Mucosa of gallbladder (tissue), 1 donor: ENCODE measurements around the gene PDZD2. TPM values are rescaled to one million over a fixed set of nuclear protein-coding genes. Genes with fewer than 3 reads are reported as not detected.
"Not testable (repeated sequence)": the region's sequence is repeated elsewhere in the genome, so short reads cannot be mapped to it uniquely, and the experiment has no call there.

ENCODE experiments used
- DNase-seq: peaks from one replicate; pipeline ENCODE4 v3.0.0-alpha.2; 2020; ENCODE audit warnings: low spot score
- total RNA-seq: library from RNA; stranded (reverse); gene quantifications from one replicate; pipeline ENCODE4 v1.2.1, GENCODE V29; 2021
- donor health status: DM: no; HTN: no; CAD: no.

The PDZD2 gene
- total RNA-seq, 1 donor from 2014 or later, result 2.7 TPM

DNA sequence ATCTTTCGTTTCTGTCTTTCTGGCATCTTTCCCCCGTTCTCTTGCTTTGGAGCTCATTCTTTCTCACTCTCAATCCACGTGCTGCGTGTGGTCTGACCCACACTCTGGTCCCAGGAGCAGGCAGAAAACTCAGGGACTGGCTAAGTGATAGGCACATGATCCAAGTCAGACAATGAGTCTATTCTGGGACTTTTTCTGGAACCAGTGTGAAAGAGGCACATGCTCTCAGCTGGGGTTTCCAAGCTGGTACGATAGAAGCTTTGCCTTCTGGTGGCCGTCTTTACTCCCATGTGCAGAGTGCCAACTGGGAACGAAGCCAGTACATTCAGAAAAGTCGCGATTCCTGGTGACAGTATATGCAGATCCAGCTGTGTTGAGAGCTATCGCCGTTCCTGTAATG lies 94.4 kb downstream of the PDZD2 start:
- no peak for DNase-seq

DNA sequence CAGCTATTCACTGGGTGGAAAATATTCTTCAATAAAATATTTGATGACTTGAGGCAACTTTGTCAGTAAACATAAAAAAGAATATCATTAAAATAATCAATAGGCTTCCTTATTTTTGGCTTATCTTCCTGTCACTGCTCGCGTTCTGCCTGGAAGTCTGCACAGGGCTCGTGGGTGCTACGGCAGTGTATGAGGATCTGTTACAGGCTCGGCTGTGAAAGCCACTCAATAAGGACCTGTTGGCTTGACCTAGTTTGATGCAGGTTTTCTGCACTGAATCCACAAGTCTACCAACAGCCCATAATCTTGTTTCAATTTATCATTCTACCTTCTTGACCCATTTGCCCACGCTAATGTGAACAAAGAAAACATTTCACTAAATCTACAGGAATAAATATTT lies 97.2 kb downstream of the PDZD2 start:
- DNase-seq, result no peak

DNA sequence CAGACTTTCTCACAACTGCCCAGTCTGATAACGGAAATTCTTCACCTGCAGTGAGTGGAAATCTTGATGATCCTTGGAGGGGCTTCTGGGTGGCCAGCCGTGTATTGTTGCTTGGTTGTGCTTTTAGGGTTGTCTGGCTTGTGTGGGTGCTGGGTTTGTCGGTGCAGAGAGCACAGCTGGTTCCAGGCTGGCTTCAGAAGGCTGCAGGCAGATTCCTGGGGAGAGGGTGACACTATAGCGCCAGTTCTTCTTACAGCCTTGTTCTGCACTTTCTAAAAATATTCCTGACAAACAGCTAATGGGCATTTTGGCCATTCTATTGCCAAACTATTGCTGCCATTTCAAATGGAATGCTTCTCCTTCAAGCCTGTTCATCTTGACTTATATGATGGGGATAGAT lies 99.3 kb downstream of the PDZD2 start:
- DNase-seq, result no peak

DNA sequence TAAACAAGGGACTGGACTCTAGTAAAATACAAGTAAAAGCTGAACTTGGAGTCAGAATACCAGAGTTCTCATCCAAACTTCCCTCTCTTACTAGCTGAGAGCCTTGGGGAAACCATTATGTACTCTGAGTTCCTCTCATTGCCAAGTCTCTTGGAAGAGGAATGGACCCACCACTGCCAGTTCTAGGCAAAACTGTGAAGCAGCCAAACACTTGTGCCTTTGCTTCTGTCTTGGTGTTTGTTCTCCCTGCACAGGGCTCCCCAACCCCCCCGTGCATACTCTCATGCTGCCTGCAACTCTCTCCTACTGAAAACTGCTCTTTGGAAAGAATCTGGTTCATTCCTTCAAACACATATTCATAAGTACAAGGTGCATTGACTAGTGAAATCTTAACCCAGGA lies 102.6 kb downstream of the PDZD2 start:
- DNase-seq, result no peak

DNA sequence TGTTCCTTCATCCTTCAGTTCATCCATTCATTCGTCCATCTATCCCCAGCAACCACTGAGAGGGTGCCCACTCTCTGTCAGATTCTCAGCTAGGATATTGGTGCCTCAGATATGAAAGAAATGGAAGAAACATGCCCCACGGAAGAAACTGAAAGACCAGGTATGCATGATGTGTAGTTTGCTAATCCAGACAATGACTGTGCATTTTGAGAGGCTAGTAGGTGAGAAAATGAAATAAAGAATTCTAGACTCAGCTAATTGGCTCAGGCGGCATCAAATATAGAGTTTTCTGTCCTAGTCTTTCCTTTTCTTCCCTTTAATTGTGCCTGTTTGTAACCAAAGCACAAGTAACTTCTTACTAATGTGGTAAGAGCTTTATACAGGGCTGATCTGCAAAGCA lies 104.7 kb downstream of the PDZD2 start:
- DNase-seq, result no peak

DNA sequence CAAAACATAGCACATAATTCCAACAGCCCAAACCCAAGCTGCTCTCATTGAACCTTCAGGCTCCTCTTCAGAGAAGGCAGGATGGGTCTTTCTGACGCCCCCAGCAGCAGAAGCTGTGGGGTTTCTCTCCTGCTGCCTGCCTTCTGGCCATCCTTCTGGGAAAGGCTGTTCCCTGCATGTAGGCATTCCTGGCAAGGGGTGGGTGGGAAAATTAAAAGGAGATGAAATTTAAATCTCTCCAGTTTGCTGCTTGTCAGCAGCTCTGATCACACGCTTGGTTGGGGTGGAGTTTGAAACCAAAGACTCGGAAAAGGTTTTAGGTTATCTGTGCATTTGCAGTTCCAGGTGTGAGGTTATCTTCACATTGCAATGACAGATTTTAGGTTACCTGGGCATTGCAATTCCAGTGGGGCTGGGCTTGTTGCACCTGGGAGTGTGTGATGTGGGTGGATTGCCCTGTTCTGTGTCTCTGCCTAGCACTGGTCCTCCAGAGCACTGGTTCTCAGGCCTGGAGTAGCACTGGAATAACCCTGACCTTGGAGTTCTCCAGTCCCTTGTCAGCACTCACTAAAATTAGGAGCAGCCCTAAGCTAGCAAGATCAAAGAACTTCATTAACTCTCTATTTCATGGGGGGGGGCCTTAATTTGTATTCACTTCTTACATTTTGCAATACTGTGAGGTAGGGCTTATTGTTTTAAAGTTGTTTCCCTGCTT lies 109.7 kb downstream of the PDZD2 start:
- DNase-seq, result no peak

DNA sequence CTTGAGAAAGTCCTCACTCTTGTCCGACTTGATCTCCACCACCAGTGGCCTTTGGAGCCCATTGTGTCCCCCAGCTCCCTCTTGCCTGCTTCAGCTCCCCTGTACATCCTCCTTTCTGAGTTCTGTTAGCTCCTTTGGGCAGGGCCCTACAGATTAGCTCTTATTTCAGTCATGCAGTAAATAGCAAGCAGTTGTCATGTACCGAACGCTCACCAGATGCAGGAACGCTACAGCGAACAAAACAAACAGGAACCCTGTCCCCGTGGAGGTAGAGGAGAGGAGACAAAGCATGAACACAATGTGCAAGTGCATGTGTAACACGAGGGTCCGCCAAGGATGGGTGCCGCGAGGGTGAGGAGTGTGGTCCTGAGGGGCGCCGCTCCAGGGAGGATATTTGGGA lies 111.3 kb downstream of the PDZD2 start:
- no peak for DNase-seq

DNA sequence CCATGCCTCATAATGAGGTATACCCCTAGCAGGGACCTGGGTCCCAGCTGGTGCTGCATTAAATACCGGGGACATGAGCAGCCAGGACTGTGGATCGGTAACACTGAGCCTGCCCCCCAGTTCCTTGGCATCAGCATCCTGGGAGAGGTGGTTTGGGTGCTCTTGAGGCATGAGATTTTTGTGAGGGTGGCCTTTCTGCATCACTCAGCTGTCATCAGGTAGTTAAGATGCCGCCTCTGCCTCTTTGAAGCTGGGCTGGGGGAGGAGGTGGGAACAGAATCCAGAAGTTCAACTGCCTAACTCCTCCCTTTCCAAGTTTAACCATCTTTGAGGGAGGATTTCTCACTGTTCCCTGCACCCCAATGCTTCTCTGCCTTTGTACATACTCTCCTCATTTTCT lies 112.7 kb downstream of the PDZD2 start:
- no peak for DNase-seq

DNA sequence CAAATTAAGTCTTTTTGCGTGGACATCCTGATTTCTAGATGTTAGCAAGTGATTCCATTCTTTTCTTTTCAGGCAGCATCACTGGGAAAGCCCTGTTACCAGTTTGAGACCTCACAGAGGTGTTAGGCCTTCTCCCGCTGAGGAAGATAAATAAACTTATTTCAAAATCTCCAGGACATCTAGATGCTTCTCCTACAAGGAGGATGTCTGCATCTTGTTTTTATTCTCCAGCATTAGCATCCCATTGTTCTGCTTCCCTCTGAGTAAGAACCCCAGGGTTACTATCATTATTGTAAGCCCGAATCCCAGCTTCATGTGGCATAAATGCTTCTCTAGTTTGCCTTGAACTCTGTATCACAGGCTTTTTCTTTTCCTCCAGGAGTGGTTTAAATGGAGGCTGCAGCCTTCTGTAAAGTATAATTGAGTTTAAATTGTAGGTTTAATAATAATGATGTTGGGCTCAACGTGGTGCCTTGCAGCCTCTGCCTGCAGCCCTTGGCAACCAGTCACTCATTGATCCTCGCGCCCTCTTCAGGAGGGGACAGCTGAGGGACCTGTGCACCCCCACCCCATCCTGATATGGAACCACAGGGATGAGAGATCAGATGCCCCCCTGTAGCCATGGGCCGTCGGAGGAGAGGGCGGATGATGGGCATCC lies 114.9 kb downstream of the PDZD2 start:
- DNase-seq, result no peak

DNA sequence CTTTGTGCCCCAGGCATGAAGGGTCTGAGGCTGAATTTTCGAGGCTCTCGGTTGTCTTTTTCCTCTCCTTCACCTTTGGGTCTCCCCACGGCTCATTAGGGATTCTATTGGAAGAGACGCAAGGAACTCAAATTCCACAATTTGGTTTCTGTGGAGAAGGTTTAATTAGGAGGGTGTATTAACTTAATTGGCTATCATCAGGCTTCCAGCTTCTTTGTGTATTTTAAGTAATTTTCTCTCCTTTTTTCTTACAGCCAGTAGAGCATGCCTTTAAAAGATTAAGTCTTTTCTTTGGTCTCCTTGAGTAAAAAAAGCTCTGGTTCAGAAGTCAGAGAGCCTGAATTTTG lies 115.4 kb downstream of the PDZD2 start:
- no peak for DNase-seq

DNA sequence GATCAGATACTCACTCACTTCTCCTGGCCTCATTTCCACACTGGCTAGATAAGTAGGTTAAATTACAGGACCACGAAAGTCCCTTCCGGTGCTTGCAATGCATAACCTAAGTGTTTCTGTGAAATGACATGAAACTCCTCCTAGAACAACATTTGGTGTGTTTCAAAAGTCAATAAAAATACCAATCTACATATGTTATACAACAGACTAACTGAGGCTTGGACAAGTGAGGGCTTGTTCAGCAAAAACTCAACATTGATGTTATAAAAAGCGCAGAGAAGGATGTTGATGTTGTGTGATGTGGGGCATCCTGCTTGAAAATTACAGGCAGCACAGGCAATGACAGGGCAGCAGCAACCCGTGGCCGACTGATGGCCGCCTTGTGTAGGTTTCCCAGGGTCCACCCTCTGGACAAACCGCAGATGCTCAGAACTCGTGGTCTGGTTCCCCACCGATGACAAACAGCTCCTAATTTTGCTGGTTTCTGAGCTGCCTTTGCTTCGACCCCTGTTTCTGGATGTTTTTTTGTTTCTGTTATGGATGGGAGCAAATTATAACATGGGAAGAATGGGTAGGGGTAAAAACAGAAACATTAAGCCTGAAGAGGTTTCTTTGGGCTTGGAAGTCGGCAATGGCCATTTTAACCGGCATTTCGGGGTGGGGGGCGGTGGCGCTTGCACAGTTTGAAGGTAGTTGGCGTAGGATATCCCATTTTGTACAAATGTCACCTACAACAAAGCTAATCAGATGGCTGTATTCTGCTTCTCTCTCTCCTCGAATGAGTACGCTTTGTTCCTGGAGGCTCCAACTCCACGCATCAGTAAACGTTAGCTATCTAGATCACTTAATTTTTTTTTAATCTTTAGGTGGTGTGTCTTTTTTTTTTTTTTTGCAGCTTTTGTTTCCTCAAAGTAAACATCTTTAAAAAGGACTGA lies 116.1 kb downstream of the PDZD2 start:
- no peak for DNase-seq

DNA sequence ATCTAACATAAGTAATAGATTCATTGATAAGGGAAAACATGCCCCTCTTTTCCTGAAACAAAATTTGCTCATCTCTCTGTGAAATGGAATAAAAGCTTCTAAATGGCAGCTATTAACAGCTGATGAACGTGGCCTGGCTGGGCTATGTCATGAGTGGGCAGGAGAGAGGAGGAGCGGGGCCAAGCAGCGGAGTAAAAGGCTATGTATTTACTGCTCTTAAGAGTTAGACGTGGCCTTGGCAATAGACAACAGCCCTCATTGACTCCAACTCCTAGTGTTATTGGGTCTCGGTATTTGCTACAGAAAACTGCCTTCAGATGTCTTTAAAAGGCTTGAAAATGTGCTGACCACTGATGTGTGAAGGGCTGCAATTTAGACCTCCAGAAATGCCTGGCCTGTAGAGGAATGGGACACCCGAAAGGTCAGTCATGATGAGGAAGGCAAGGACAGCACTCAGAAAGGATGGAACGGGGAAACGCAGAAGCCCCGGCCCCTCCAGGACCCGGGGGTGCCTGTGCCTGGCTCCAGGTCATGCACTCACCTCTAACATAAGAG lies 116.8 kb downstream of the PDZD2 start:
- DNase-seq, result no peak

DNA sequence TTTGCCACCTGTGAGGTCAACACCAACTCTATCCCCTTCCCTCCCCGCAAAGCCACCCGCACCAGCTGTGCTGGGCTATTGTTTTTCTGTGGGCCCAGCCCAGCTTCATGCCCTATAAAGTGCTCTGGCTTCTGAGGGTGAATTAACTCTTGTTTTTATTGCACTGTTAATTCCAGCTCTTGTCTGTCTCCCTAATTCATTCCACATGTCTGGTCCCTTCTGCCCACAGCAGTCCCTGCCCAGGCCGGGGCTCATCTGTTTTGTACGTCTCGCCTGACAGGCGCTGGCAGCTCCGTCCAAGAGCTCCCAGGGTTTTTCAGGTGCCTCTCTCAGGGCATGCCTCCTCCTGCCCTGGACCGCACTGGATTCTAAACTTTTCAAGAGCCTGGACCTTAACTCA lies 118.9 kb downstream of the PDZD2 start:
- DNase-seq, result no peak

DNA sequence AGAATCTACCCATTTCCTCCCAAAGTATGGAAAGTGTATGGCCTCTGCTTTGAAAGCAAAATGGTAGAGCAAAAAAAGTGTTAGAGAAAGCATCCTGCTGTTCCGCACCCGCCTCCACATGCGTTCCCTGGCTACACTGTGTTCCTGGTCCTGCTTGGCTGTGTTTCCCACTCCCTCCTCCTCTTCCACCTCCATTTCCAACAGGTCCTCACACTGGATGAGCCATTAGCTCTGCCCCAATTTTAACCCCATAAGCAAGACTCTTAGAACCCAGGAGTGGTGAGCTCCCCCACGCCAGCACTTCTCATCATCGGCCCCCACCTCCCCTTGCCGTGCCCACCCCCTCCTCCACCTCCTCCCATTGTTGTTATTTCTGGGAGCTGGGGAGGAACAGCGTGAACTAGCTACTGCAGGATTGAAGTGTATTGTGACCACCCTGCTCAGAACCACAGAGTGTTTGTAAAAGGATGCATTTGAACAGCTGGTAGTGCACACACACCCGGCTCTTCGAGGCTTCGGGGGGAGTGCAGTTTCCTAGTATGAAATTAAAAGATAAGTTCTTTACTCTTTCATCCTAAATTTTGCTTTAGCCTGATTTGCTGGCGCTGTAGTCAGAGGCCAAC lies 120.0 kb downstream of the PDZD2 start:
- DNase-seq, result no peak

DNA sequence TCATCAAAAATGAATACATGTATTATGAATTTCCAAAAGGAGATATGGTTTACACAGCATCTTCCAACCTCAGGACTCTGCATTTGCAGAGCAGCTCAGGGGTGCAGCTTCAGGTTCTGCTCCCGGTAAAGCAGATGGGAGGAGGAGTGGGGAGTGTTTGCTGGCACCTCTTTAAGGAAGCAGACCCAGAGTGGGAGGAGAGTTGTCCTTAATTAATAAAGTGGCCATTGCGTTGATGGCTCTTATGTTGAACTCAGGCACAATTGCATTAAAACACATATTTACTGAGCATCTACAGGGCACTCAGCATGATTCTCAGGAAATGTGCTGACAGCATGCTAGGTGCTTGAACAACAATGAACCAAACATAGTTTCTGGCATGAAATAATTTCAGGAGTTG lies 121.0 kb downstream of the PDZD2 start:
- no peak for DNase-seq

DNA sequence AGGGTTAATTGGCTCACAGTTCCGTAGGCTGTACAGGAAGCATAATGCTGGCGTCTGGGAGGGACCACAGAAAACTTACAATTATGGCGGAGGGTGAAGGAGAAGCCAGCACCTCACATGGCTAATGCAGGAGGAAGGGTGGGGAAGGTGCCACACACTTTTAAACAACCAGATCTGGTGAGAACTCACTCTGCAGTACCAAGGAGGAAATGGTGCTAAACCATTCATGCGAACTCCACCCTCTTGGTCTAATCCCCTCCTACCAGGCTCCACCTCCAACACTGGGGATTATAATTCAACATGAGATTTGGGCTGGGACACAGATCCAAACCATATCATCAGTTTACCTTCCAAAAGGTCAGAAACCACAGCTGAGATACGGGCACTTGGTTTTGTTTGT lies 122.9 kb downstream of the PDZD2 start:
- DNase-seq, result no peak

DNA sequence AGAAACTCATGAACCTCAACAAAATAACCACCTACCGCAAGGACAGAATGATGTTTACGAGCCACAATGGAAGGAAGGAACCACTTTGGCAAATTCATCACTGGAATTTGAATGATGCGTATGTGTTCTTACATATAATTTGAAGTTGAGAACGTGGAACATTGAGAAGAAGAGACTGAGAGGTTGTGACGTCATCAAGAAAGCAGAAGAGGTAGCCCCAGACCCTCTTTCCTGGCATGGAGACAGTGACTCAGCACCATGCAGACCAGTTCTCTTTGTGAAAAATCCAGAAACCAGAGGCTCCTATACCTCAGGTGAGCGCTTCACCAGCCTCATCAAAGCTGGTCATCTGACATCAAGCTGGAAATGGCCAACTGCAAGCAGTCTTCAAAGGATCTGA lies 124.5 kb downstream of the PDZD2 start:
- no peak for DNase-seq

DNA sequence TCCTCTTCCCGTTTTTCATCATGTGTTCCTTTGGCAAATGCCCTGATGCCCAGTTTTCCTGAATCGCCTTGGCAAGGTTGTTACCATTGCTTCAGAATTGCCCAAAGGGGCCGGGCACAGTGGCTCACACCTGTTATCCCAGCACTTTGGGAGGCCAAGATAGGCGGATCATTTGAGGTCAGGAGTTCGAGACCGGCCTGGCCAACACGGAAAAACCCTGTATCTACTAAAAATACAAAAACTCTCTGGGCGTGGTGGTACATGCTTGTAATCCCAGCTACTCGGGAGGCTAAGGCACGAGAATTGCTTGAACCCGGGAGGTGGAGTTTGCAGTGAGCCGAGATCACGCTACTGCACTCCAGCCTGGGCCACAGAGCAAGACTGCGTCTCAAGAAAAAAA lies 125.8 kb downstream of the PDZD2 start:
- DNase-seq, result not testable (repeated sequence)

DNA sequence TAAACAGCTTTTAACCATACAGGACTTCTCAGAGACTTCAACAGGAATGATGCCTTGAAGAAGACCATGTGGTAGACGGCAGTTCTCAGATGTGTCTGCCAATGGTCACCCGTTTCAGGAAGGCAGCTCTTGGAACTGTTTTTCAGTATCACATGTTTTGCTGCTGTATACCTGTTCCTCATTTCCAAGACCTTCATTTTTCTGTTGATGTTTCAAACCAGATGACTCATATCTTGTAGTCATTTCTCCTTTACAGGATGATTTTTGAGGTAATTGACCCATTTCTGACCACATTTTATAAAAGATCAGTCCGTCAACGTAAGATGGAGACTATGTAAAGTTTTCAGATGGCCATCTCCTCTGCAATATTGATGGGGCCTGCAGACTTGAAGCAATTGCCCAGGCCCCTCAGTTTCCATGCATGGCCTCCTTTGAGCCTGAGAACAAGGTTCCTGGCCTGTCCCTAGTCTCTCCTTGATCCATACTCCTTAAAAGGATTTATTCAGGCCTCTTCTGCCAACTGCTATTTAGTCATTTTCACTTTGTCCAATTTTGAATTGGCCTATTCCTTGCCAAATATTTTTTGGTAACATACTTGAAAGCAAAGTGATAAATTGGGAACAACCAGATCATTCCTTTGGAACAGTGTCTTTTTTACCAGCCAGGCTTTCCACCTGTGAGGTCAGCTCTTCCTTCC lies 128.6 kb downstream of the PDZD2 start:
- no peak for DNase-seq

DNA sequence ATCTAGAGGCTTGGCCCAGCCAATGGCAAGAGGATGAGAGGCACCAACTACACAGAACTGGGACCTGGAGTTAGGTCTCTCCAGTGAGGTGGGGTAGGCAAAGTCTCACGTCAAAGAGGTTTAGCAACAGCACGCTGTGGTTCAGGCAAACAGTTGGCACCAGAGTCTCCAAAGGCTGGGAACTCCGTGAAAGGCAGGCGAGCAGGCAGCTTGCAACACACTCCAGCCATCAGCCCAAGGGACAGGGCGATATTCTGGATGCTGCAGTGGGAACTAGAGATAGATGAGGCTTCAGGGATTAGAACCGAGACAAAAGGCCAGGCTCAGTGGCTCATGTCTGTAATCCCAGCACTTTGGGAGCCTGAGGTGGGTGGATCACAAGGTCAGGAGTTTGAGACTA lies 129.1 kb downstream of the PDZD2 start:
- DNase-seq, result no peak

DNA sequence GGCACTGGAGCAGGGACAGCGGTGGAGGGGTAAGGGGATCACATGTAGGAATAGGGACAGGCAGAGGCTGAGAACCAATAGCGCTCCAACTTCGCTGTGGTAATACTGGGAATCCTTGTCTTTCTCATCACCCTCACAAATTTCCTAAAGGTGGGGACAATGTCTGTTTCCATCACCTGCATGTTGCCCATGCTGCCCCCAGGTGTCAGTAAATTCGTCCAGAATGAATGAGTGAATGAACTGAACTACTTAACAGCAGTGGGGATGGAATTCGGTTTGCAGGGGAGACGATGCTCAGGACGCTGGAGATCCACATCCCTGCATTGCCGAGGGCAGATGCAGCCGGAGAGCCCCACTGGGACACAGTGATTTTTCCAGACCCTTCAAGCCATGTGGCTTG lies 129.9 kb downstream of the PDZD2 start:
- DNase-seq, result no peak
